ENCODE measurements around the gene SULT2B1.
"Not testable (repeated sequence)": the region's sequence is repeated elsewhere in the genome, so short reads cannot be mapped to it uniquely, and the experiment has no call there.

Gene SULT2B1

DNA sequence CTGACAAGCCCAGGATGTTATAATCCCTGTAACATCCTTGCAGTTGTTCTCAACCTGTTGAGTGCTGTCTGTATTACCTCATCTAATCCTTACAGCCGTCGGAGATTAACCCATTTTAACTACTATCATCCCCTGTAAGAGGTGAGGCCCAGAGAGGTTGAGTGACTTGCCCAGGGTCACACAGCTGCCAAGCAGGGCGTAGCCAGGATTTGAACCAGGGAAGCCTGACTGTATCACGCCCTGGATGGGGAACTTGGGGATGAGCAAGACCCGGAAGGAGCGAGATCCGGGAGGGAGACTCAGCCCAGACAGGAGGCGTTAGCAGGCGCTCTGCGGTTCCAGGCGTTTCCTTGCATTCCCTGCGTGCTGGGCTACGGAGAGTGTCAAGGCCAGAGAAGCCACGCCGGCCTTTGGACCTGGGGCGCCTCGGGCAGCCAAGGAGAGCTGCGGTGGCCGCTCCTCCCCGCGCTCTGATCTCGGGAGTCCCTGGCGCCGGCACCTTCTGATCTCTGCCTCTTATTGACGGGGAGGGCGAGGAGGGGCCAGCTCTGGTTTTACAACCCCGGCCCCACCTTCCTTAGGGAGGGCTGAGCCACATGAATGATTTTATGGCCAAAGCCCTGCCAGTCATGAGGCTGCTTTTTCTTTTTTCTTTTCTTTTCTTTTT is 6.2 kb downstream of the SULT2B1 start:
- DNase-seq (ENCODE audit: low read depth, low spot score), result no peak

DNA sequence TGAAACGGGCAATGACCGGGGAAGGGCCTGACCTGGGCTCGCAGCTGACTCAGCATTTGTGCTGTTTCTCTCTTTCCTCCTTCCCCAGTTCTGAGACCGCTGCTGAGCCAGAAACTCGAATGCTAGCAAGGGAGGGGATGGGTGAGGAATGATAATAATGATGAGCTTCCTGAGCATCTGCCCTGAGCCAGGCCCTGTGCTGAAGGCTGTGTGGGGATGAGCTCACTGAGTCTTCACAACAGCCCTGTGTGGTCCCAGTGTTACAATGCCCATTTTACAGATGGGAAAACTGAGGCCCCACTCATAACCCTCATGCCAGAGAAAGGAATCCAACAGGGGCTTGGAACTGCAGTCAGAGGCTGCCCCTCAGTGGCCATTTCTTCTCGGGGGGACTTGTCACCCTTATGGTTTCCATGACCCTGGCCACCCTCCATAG is 8.1 kb downstream of the SULT2B1 start:
- no peak for DNase-seq (ENCODE audit: low read depth, low spot score)

DNA sequence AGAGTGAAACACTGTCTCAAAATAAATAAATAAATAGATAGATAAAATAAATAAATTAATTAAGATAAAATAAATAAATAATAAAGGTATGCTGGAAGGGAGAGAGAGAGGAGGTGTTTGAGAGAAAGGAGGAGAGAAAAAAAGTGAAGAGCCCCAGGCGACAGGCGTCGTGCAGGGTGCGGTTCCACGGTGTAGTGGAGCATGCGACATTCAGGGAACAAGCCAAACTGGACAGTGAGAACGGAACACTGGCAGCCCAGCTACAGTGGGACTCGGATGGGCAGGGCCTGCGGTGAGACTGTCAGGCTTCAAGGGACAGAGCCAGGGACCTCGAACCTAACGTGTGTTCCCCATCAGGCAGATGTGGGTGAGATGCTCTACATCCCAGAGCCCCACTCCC is 9.4 kb downstream of the SULT2B1 start:
- no peak for DNase-seq (ENCODE audit: low read depth, low spot score)

DNA sequence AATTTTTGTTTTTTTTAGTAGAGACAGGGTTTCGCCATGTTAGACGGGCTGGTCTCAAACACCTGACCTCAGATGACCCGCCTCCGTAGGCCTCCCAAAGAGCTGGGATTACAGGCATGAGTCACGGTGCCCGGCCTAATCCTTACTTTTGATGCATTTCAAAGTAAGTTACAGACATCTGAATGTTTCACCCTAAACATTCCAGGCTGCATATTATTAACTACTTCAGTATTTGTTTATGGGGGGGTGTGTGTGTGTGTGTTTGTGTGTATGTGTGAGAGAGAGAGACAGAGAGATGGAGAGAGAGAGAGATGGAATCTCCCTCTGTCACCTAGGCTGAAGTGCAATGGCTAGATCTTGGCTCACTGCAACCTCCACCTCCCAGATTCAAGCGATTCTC is 13.1 kb downstream of the SULT2B1 start:
- no peak for DNase-seq (ENCODE audit: low read depth, low spot score)

DNA sequence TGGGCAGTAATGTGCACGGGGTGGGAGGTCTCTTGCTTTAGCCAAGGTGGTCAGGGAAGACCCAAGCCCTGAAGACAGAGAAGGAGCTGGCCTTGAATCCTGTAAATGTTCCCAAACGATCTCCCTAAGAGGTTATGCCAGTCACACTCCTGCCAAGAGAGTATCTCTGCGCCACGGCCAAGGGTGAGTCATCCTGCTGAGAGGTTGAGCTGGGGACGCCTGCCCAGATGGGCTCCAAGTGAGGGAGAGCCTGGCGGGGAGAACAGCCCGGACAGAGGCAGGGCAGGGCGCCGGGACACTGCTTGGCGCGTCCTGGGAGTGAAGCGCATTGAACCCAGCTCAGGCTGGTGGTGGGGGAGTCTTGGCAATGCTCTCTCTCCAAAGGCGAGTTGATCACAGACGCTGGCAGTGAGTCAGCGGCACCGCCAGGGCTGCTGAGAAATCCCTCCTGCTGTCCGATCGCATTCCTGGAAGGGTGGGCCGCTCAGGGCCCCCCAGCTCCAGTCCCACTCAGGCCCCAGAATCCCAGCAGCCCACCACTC is 16.4 kb downstream of the SULT2B1 start:
- DNase-seq (ENCODE audit: low read depth, low spot score), result no peak

DNA sequence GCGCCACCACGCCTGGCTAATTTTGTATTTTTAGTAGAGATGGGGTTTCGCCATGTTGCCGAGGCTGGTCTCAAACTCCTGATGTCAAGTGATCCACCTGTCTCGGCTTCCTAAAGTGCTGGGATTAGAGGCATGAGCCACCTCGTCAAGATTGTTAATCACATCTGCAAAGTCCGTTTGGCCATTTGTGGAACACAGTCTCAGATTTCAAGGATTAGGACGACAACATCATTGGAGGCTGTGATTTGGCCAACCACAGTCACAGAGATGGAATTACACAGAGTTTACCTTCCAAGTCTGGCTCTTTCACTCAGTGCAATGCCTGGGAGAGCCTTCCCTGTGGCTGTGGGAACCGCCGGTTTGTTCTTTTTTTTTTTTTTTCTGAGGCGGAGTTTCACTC is 17.8 kb downstream of the SULT2B1 start:
- DNase-seq (ENCODE audit: low read depth, low spot score), result no peak

DNA sequence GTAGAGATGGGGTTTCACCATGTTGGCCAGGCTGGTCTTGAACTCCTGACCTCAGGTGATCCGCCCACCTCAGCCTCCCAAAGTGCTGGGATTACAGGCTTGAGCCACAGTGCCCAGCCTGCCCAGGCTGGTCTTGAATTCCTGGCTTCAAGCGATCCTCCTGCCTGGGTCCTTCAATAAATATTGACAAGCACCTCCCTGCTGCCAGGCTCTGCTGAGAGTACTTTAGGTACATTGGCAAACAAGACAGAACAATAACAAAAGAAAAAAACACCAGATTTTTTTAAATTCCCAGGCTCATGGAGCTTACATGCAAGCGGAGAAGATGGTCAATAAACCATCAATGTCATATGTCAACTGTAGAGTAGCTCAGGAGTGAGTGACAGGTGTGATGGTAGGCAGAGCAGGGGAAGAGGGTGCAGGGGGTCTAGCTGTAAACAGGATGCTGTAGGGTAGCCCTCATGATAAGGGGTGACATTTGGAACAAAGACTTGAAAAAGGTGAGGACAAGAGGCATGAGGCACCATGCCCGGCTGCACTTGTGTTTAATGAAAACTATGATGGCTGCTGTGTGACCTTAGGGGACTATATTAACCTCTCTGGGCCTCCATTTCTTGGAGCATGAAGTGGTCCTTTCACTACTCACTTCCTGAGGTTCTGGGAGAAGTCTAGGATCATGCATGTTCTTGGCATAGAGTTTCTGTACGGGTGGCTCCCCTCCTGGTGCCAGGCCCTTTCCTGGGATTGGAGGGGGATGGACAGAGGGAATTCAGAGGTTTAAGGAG is 19.6 kb downstream of the SULT2B1 start:
- DNase-seq (ENCODE audit: low read depth, low spot score), result no peak

DNA sequence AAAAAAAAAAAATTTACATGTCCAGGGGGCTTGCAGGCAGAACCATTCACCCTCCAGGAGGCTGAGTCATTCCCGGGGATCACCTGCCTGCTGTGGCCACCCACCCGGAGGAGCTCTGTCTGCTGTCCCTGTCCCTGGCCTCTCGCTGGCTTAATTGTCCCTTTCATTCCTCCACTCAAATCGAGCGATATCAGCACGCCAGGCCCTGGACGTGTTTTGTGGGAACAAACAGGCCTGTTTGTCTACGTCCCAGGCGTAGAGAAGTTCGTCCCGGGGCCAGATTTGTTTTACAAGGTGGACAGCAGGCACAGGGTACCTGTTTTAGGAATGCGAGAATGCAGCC is 21.2 kb downstream of the SULT2B1 start:
- no peak for DNase-seq (ENCODE audit: low read depth, low spot score)

DNA sequence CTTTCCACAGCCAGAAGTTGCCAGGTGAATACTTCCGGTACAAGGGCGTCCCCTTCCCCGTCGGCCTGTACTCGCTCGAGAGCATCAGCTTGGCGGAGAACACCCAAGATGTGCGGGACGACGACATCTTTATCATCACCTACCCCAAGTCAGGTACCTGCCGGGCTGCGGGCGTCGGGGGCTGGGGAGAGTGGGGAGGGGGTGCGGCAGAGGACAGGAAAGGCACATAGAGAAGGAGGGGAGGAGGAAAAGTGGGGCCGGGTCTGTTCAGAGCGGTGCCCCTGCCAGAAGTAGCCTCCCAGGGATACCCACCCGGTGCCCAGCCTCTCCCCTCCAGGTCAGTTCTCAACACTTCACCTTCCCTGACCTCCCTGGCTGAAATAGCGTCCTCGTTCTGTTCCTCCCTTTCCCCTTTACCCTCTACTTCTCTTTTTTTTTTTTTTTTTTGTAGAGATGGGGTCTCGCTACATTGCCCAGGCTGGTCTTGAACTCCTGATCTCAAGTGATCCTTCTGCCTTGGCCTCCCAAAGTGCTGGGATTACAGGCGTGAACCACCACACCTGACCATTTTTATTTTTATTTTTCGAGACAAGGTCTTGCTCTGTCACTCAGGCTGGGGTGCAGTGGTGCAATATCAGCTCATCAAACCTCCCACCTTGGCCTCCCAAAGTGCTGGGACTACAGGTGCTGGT is 24.1 kb downstream of the SULT2B1 start:
- no peak for DNase-seq (ENCODE audit: low read depth, low spot score)

DNA sequence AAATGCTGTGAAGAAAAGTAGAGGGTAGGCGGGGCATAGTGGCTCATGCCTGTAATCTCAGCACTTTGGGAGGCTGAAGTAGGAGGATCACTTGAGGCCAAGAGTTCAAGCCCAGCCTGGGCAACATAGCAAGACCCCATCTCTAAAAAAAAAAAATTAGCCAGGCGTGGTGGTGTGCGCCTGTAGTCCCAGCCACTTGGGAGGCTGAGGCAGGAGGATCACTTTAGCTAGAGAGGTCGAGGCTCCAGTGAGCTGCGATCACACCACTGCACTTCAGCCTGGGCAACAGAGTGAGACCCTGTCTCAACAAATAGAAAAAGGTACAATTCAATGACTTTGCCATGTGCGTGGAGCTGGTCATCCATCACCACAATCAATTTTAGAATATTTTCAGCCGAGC is 25.9 kb downstream of the SULT2B1 start:
- not testable (repeated sequence) for DNase-seq (ENCODE audit: low read depth, low spot score)

DNA sequence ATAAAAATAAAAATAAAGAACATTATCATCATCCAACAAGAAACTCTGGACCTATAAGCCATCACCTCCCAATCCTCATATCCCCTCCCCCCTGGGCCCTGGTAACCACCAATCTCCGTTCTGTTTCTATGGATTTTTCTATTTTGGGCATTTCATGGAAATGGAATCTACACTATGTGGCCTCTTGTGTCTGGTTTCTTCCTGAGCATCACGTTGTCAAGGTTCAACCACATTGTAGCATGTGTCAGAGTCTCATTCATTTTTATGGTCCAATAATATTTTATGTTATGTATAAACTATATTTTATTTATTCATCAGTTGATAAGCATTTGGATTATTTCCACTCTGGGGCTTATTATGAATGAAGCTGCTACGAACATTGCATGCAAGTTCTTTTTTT is 26.9 kb downstream of the SULT2B1 start:
- no peak for DNase-seq (ENCODE audit: low read depth, low spot score)

DNA sequence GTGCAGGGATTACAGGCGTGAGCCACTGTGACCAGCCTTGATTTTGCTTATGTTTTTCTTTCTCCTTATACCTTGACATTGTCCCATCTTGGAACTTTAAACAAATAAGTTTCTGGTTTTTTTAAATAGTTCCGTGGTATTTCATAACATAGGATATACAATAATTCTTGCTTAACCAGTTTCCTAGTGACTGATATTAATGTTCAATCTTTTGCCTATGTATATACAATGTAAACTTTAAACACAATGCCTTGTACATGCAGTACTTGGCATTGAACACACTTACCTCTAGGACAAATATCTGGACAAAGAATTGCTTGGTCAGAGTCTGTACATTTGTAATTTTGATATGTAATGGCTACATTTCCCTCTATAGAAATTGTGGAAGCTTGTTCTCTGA is 30.2 kb downstream of the SULT2B1 start:
- DNase-seq (ENCODE audit: low read depth, low spot score), result no peak

DNA sequence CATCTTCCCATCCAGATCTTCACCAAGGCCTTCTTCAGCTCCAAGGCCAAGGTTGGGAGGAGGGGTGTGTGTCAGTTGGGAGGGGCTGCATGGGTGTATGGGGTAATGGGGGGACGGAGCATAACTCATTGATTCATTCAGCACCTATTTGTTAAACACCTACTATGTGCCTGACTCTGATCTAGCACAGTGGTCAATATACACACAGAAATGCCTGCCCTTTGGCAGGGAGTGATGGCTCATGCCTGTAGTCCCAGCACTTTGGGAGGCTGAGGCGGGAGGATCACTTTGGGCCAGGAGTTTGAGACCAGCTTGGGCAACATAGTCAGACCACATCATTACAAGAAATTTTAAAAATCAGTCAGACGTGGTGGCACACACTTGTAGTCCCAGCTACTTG is 35.4 kb downstream of the SULT2B1 start:
- DNase-seq (ENCODE audit: low read depth, low spot score), result no peak

DNA sequence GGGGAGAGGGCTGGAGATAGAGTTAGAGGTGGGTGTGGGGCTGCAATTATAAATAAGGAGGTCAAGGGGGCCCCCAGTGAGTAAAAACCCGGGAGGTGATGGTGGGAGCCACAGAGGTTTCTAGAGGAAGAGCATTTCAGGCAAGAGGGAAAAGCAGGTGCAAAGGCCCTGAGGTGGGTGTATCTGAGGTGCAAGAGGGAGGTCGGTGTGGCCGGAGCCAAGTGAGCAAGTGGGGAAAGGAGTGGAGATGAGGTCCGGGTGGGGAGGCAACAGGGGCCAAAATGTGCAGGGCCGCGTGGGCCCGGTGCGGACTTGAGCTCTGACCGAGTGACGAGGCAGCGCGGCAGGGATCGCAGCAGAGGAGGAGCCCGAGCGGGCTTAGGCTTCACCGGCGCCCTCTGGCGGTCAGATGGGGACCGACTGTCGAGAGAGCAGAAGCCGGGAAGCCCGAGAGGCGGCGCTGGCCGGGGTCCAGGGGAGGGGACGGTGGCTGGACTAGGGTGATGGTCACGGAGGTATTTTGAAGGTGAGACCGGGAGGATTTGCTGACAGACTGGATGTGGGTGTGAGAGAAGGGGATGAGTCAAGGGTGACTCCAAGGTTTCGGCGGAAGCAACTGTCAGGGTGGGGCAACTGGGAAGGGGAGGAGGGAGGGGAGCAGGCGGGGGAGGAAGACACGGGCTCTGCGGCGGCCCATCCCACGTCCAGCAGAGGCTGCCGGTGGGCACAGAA is 36.9 kb downstream of the SULT2B1 start:
- no peak for DNase-seq (ENCODE audit: low read depth, low spot score)

DNA sequence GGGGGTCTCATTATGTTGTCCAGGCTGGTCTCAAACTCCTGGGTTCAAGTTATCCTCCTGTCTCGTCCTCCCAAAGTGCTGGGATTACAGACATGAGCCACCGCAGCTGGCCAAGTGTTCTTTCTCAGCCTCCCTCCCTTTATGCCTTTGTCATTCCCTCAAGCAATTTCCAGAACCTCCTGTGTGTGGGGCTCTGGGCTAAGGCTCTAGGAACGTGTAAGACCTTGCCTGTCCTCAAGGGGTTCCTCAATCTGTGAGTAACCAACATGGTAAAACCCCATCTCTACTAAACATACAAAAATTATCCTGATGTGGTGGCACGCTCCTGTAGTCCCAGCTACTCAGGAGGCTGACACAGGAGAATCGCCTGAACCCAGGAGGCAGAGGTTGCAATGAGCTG is 39.0 kb downstream of the SULT2B1 start:
- DNase-seq (ENCODE audit: low read depth, low spot score), result no peak

DNA sequence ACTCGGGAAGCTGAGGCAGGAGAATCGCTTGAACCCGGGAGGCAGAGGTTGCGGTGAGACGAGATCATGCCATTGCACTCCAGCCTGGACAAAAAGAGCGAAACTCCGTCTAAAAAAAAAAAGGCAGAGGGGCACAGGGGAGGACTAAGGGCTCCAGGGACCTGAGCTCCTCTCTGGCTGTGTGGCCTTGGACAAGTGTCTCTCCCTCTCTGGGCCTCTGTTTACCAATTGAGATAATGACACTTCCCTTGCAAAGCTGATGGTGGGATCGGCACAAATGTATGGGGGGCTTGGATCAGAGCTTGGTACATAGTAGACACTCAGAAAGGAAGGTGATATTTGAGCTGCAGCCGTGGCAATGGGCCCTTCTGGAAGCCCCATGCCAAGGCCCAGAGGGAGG is 43.2 kb downstream of the SULT2B1 start:
- no peak for DNase-seq (ENCODE audit: low read depth, low spot score)

DNA sequence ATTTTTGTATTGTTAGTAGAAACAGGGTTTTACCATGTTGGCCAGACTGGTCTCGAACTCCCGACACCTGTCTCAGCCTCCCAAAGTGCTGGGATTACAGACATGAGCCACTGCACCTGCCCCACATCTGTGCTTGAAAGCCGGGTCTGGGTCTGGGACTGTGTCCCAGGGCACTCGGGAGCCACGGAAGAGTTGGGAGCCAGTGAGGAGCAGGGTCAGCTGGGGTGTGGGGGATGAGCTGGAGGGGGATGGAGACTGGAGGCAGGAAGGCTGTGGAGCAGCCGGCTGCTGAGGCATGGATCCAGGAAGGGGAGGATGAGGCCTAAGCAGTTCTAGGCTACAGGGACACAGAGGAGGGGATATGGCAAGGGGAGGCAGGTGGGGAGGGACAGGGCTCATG is 43.9 kb downstream of the SULT2B1 start:
- no peak for DNase-seq (ENCODE audit: low read depth, low spot score)

DNA sequence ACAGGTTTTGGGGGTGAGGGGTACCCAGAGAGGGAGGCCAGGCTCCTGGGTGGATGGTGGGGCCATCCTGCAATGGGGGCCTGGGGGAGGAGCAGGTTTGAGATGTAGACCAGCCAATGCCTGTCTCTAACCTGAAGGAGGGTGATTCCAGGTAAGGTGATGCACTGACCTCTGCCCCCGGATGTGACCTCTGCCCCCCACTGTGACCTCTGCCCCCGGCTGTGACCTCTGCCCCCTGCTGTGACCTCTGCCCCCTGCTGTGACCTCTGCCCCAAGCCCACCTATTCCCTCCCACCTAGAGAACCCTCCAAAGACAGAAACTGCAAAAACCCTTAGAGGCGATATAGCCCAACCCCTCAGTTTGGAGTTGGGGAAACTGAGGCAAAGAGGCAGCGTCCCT is 44.3 kb downstream of the SULT2B1 start:
- no peak for DNase-seq (ENCODE audit: low read depth, low spot score)

DNA sequence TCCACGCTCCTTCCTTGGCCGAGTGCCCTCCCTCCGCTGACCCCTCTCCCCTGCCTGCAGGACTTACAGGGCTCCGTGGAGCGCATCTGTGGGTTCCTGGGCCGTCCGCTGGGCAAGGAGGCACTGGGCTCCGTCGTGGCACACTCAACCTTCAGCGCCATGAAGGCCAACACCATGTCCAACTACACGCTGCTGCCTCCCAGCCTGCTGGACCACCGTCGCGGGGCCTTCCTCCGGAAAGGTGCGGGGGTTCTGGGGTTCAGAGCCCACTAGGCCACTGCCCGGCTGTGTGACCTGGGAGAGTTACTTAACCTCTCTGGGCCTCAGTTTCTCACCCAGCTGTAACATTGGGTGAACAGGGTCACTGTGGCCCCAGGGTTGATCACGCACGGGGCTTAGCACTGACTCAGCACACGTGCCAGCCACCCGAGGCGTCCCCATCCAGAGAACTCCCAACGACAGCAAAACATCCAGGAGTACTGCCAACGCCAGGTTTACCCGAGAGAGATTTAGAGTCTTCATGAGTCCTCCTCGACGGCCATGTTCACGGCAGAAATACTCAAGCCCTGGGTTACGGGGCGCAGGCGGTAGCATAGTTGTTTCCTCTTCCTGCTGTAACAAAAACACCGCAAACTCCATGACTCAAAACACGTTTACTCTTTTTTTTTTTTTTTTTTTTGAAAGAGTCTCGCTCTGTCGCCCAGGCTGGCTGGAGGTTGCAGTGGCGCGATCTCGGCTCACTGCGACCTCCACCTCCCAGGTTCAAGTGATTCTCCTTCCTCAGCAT is 44.9 kb downstream of the SULT2B1 start:
- no peak for DNase-seq (ENCODE audit: low read depth, low spot score)

DNA sequence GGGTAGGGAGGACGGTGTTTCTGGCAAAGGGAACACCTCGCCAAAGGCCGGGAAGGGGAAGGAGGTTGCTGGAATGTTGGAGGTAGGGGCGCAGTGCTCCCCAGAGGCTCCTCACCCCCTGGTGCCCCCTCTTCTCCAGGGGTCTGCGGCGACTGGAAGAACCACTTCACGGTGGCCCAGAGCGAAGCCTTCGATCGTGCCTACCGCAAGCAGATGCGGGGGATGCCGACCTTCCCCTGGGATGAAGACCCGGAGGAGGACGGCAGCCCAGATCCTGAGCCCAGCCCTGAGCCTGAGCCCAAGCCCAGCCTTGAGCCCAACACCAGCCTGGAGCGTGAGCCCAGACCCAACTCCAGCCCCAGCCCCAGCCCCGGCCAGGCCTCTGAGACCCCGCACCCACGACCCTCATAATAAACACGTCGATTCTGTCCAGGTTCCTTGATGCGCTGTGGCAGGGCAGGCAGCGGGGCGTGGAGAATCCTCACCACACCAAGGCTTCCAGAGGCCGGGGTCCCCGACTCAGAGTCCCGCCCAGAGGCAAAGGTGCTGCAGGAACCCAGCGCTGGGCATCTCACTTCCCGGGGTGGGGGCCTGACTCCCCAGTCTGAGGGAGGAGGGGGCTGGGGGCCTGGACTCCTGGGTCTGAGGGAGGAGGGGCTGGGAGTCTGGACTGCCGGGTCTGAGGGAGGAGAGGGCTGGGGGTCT is 47.2 kb downstream of the SULT2B1 start:
- no peak for DNase-seq (ENCODE audit: low read depth, low spot score)
